Stimulated activated naive CD8-positive, alpha-beta T cell treated with anti-CD3 and anti-CD28 coated beads, Interleukin-15, Interleukin-2, amounts not matched to agents 100 U/mL and 50 U/mL, for 24 hours (primary cell): ENCODE measurements around the gene GALC.
A peak's percentile ranks its signal among the peaks of the same experiment; 100 is the strongest.
"Not testable (repeated sequence)": the region's sequence is repeated elsewhere in the genome, so short reads cannot be mapped to it uniquely, and the experiment has no call there.

Source experiments
- ATAC-seq: fragments of 150-1000 bp; cut with Tn5 transposase; one replicate; pipeline ENCODE4 v1.10.0; 2021
- DNase-seq: peaks from one replicate; pipeline ENCODE4 v3.0.0; 2021

Gene GALC

DNA sequence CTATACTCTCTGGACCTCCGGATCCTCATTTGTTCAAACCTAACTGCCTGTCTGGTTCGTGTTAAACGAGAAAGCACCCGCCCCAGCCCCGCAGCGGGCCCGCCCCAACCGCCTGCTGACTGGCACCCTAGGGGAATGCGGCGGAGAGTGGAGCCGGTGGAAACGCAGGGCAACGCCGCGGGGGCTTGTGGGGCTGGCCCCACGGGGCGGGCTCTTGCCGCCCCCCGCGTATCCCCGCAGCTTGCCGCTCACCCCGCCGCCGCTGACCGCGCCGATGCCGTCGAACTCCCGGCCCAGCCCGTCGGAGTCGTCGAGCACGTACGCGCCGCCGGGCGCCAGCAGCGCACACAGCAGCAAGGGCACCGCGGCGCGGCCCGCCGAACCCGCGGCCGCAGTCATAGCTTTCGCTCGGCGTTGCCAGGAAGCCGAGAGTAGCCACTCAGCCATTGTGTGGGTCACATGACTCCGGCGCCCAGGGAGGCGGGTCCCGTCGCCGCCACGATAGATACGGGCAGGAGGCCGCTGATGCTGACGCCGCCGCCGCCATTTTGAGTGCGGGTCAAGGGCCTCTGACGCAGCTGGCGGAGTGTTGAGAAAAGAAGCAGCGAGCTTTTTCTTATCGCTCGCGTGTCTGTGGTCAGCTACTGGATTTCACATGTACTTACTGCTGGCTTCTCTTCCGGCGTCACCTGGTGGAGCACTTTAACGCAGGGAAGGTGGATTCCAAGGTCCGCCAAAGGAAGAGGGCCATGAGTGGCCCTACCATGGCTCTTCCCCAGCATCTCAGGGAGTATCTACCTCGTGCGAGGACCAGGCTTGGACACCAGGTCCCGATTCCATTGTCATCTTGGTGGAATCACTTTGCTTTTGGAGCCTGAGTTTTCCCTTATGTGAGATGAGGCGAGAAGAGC, at the start of gene GALC:
GALC (minus strand) TSS at position 465 of the 911 bp plus-strand sequence; CDS start at position 447, 18 bp downstream.
- ATAC-seq, result peak; percentile 91
- peak; percentile 96 for DNase-seq

DNA sequence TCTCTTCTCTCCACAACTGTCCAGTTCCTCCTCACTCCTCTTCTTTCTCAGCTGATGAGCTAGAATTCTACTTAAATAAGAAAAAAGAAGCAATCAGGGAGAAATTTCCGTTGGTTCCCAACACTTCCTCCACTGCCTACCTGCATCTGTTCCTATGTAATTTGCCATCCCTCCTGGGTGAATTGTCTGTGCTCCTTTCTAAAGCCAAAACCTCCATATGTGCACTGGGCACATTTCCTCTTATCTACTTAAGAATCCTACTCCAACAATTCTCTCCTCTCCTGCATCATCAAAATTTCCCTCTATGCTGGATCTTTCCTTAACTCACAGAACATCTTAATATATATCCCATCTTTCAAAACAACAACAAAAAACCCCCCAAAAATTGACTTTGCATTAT, 47.2 kb upstream of the GALC start:
- DNase-seq (no peak), ATAC-seq (no peak)

GRCh38 chr14:88039197-88039596, 46.2 kb upstream of the GALC start:
- DNase-seq, result no peak
- no peak for ATAC-seq

DNA sequence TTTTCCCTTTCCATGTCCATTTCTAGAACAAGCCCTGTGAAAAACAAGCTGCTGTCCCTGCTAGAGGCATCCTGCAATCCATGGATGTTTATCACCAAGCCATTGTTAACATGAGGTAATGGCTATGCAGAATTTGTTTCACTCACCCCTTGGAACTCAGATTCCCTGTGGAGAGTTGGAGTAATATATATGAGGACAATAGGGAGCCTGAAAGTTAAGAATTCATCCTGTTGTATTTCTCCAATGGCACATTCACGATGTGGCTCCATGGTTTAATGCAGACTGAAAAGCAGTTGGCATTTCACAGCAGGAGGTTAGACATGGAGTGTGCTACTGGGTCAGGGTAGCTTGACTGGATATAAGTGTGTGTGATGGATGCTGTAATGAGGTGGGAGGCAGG, 44.3 kb upstream of the GALC start:
- ATAC-seq (no peak), DNase-seq (no peak)

- DNase-seq (no peak), ATAC-seq (no peak)
These were observed 43.4 kb upstream of the GALC start for GRCh38 chr14:88036422-88036821.

DNA sequence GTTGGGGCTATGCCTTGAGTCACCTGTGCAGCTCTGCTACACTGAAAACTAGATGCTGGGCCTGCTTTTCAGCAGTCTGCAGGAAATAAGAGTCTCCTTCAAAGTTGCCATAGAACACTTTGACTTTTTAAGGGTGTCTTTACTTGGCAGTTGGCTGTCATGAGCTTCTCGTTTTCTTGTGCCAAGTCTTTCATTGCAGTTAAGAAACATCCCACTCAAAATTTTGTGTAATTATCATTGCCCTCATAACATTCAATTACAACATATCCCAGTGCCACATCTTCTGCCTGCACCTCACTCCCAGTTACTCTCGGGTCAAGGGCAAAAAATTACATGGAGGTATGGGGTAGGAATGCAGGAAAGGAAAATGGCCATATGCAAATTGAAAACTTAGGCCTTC, 41.1 kb upstream of the GALC start:
- ATAC-seq (no peak), DNase-seq (no peak)

GRCh38 chr14:88032373-88032772, 39.4 kb upstream of the GALC start:
- DNase-seq, result no peak
- ATAC-seq, result no peak

GRCh38 chr14:88030892-88031291, 37.9 kb upstream of the GALC start:
- no peak for DNase-seq
- ATAC-seq, result no peak

- DNase-seq (no peak), ATAC-seq (no peak)
These were observed 37.1 kb upstream of the GALC start for GRCh38 chr14:88030079-88030478.

DNA sequence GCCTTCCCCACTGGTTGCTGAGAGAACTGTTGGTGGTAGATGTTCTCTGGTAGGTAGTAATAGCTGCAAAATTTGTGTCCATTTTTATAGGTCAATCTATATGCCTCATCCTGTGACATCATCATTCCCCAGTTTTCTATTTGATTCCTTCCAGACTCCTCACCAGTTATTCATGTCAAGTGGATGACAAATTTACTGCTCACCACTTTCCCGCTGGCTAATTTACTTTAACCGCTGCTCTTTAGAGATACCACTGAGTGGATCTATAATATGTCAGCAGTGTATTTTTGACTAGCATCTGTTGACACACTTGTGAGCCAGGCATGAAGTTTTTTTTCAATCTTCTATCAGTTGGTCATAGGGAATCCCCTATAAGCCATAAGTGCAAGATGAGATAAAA, 36.5 kb upstream of the GALC start:
- DNase-seq, result no peak
- ATAC-seq, result peak; percentile 88

GRCh38 chr14:88026890-88027289, 33.9 kb upstream of the GALC start:
- ATAC-seq, result no peak
- DNase-seq, result no peak

DNA sequence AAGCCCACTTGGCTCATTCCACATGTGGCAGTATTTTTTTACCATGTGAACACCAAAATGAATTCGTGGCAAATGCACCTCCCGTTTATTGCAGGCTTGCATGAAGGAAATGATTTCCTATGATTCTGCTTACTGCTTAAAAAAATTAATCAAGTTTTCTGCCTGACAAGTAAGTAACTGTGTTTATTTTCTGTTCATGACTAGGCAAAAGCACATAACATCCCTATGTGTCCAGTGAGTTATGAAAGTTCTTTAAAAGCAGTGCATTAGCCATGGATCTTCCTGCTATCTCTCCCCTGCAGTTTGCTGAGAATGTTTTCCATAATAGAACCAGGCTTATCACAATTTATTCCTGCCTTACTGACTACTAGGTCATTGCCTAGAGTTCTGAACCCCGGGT, 32.3 kb upstream of the GALC start:
- ATAC-seq, result no peak
- no peak for DNase-seq

DNA sequence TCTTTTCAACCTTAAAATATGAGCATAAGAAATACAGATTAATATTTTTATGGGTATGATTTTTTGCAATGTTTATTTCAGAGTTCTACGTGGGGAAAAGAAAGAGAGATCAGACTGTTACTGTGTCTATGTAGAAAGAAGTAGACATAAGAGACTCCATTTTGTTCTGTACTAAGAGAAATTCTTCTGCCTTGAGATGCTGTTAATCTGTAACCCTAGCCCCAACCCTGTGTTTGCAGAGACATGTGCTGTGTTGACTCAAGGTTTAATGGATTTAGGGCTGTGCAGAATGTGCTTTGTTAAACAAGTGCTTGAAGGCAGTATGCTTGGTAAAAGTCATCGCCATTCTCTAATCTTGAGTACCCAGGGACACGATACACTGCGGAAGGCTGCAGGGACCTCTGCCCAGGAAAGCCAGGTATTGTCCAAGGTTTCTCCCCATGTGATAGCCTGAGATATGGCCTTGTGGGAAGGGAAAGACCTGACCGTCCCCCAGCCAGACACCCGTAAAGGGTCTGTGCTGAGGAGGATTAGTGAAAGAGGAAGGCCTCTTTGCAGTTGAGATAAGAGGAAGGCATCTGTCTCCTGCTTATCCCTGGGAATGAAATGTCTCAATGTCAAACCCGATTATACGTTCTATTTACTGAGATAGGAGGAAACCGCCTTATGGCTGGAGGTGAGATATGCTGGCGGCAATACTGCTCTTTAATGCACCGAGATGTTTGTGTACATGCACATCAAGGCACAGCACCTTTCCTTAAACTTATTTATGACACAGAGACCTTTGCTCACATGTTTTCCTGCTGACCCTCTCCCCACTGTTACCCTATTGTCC, 31.5 kb upstream of the GALC start:
- not testable (repeated sequence) for ATAC-seq, DNase-seq

- ATAC-seq (peak; percentile 85), DNase-seq (no peak)
These were observed 30.7 kb upstream of the GALC start for GRCh38 chr14:88023658-88024187.

DNA sequence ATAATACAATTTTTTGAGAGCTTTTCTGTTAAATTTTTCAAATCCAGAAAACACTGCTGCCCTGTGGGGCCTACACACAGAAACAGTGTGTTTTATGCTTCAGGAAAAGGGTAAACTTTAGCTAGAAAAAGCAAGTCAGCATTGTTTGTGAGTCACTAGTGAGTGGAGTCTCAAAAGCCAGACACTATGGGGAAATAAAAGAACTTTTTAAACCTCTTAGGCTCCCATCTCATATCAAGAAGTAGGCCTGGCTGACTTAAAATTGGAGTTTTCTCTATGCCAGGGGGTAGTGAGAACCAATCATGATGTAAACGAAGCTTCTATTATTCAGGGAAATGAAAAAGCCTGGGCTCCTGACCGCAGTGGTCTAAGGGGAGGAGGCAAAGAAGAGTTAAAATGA, 24.6 kb upstream of the GALC start:
- ATAC-seq (no peak), DNase-seq (no peak)

GRCh38 chr14:88016768-88017167, 23.8 kb upstream of the GALC start:
- no peak for ATAC-seq
- DNase-seq, result no peak

- DNase-seq, result peak; percentile 36
These were observed 20.9 kb upstream of the GALC start for GRCh38 chr14:88013750-88014349.

GRCh38 chr14:88012495-88012894, 19.5 kb upstream of the GALC start:
- DNase-seq, result no peak
- ATAC-seq, result no peak

More at GRCh38 chr14:88013750-88014349, 20.9 kb upstream of the GALC start:
- peak; percentile 57 for ATAC-seq

GRCh38 chr14:88010331-88010730, 17.3 kb upstream of the GALC start:
- DNase-seq, result no peak
- no peak for ATAC-seq

DNA sequence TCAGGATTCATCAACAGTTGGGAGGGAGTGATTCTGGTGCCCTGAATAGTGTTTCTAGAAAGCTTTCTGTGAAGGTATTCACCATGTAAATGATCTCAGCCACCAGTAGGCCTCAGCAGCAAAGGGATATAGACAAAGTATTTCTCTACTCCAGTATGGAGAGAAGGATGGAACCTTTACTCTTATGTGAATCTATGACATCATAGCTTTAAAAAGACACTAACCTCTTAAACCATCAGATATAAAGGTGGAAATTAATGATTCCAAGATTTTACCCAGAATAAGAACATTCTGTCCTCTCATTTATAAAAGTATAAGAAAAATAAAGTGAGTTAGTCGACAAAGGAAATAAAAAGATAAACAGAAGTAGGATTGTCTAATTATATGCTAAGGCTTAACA, 16.5 kb upstream of the GALC start:
- DNase-seq, result no peak
- ATAC-seq, result no peak

DNA sequence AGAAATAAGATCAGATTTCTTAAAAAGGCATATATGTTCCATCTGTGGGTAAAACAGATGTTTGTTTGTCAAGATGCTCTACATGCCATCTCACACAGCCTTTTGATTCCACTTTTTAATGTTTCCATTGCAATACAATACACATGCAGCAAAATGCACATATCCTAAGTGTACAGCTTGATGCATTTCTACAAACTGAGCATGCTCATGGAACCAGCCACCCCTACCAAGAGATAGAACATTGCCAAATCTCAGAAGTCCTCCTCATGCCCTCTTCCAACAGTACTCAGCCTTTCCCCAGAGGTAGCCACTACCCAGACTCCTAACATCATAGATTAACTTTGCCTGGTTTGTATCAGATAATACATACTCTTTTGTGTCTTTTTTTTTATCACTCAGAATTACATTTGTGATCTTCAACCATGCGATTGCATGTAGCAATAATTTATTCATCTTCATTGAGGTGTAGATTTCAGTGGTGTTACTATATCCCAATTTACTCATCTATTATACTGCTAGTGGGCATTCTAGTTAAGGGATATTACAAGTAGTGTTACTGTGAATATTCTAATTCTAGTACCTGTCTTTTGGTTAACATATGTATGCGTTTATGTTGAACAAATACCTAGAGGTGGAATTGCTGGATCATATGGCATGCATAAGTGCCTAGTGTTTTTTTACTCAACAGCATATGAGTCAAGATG, 15.2 kb upstream of the GALC start:
- DNase-seq (no peak), ATAC-seq (no peak)

DNA sequence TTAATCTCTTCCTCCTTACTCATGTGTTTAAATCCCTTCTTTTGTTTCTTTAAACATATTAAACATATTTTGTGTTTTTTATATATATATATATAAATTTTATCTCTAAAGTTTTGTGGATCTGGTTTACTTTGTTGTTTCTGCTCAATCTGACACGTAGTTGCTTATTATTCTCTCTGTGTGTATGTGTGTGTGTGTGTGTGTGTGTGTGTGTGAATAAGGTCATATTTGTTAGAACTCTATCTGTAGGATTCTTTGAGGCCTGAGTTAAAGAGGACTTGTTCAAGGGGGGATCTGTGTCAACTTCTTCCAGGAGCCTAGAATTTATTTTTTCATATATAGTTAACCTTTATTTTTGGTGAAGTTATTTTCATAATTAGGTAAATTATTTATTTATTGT, 14.6 kb upstream of the GALC start:
- DNase-seq, result no peak
- no peak for ATAC-seq
